Limb (tissue), 2 donors: Measurements from ENCODE around the gene SLC19A1.

Experiments used
- DNase-seq, 2 donors: peaks; one replicate each; pipeline ENCODE4 v3.0.0-alpha.2; 2016; ENCODE audit errors: extremely low spot score in 2 of 2

Gene SLC19A1

GRCh38 chr21:45470773-45471524 is 71.3 kb downstream of the SLC19A1 start:
- no peak for DNase-seq

- no peak for DNase-seq
Measured at GRCh38 chr21:45470087-45470515, 72.1 kb downstream of the SLC19A1 start.

GRCh38 chr21:45469273-45470086 is 72.8 kb downstream of the SLC19A1 start:
- no peak for DNase-seq

GRCh38 chr21:45468971-45469272 is 73.3 kb downstream of the SLC19A1 start:
- no peak for DNase-seq

GRCh38 chr21:45468051-45468970 is 73.9 kb downstream of the SLC19A1 start:
- DNase-seq = no peak

- DNase-seq = no peak
Measured at GRCh38 chr21:45467221-45467779, 74.9 kb downstream of the SLC19A1 start.

- no peak for DNase-seq
Measured at GRCh38 chr21:45466330-45467220, 75.7 kb downstream of the SLC19A1 start.

GRCh38 chr21:45465611-45466329 is 76.5 kb downstream of the SLC19A1 start:
- no peak for DNase-seq

- DNase-seq = no peak
Measured at GRCh38 chr21:45465105-45465504, 77.1 kb downstream of the SLC19A1 start.

GRCh38 chr21:45464309-45464708 is 77.9 kb downstream of the SLC19A1 start:
- DNase-seq = no peak

- DNase-seq = no peak
Measured at GRCh38 chr21:45463871-45464270, 78.4 kb downstream of the SLC19A1 start.

- DNase-seq = no peak
Measured at GRCh38 chr21:45461806-45462341, 80.4 kb downstream of the SLC19A1 start.

GRCh38 chr21:45461369-45461750 is 80.9 kb downstream of the SLC19A1 start:
- DNase-seq = no peak

GRCh38 chr21:45460611-45461368 is 81.5 kb downstream of the SLC19A1 start:
- DNase-seq = no peak

GRCh38 chr21:45460011-45460565 is 82.2 kb downstream of the SLC19A1 start:
- no peak for DNase-seq

GRCh38 chr21:45459171-45460010 is 82.8 kb downstream of the SLC19A1 start:
- DNase-seq = no peak

- DNase-seq = no peak
Measured at GRCh38 chr21:45458281-45459170, 83.7 kb downstream of the SLC19A1 start.
